Nephron (organoid): Measurements from ENCODE around the gene RNASE3.
"Not testable (repeated sequence)": the region's sequence is repeated elsewhere in the genome, so short reads cannot be mapped to it uniquely, and the experiment has no call there.

ENCODE experiments used
- H3K27ac Mint-ChIP-seq, 3 experiments: 2 replicates each; pipeline ENCODE4 v1.8.0; 2020; ENCODE audit warnings: mixed read lengths in 3 of 3, mild to moderate bottlenecking in 2 of 3, moderate library complexity in 1 of 3
- H3K27me3 Mint-ChIP-seq: 2 replicates; pipeline ENCODE4 v1.8.0; 2021; ENCODE audit warnings: low read depth, mild to moderate bottlenecking, moderate library complexity, mixed read lengths
- H3K36me3 Mint-ChIP-seq: 2 replicates; pipeline ENCODE4 v1.8.0; 2020; ENCODE audit warnings: low read depth, mixed read lengths
- H3K4me1 Mint-ChIP-seq: 2 replicates; pipeline ENCODE4 v1.8.0; 2020; ENCODE audit warnings: mixed read lengths
- H3K4me3 Mint-ChIP-seq, 3 experiments: 2 replicates each; pipeline ENCODE4 v1.8.0; 2020; ENCODE audit warnings: mild to moderate bottlenecking in 3 of 3, mixed read lengths in 3 of 3, moderate library complexity in 2 of 3
- H3K9me3 Mint-ChIP-seq: 2 replicates; pipeline ENCODE4 v1.8.0; 2020; ENCODE audit warnings: mixed read lengths
- TF ChIP-seq, protein P1 (sequence below), 3 experiments: fragments of 200-600 bp; sonication (generic); IDR thresholded peaks; one replicate each; pipeline ENCODE4 v1.5.0; 2021; ENCODE audit warnings: antibody characterized with exemption in 3 of 3; ENCODE audit not compliant: unreplicated experiment in 3 of 3

RNASE3 gene

DNA sequence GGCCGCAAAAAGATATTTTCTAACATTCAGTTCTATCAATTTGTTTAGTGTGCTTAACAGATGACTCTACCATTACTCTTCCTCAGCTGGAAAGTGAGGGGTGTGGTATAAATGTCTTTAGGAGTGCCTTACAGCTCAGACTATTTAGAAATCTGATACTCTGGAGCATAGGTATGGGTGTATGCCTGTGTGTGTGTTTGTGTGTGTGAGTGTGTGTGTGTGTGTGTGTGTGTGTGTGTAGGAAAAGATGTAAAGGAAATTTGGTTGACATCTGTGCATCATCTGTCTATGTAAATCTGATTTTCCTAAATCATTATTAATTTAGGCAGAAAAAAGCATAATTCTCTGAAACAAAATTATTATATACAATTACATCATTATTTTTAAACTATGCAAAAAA lies 16.0 kb downstream of the RNASE3 start:
- Mint-ChIP-seq H3K27me3 (peaks cover 3% of the 10 kb centered on the region), H3K9me3 (peaks cover 3% of the 10 kb centered on the region), H3K4me1 (no peaks in the 10 kb centered on the region), H3K4me3 (no peak overlapping the region), H3K36me3 (no peaks in the 10 kb centered on the region), H3K27ac (no peak overlapping the region)
- TF ChIP-seq, protein P1, sequence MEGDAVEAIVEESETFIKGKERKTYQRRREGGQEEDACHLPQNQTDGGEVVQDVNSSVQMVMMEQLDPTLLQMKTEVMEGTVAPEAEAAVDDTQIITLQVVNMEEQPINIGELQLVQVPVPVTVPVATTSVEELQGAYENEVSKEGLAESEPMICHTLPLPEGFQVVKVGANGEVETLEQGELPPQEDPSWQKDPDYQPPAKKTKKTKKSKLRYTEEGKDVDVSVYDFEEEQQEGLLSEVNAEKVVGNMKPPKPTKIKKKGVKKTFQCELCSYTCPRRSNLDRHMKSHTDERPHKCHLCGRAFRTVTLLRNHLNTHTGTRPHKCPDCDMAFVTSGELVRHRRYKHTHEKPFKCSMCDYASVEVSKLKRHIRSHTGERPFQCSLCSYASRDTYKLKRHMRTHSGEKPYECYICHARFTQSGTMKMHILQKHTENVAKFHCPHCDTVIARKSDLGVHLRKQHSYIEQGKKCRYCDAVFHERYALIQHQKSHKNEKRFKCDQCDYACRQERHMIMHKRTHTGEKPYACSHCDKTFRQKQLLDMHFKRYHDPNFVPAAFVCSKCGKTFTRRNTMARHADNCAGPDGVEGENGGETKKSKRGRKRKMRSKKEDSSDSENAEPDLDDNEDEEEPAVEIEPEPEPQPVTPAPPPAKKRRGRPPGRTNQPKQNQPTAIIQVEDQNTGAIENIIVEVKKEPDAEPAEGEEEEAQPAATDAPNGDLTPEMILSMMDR (IDR thresholded peaks at IDR 0.05; ENCODE audit: unreplicated experiment in 3 of 3) = no peak

DNA sequence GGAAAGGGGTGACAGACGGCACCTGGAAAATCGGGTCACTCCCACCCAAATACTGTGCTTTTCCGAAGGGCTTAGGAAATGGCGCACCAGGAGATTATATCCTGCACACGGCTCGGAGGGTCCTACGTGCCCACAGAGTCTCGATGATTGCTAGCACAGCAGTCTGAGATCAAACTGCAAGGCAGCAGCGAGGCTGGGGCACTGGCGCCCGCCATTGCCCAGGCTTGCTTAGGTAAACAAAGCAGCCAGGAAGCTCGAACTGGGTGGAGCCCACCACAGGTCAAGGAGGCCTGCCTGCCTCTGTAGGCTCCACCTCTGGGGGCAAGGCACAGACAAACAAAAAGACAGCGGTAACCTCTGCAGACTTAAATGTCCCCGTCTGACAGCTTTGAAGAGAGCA lies 19.6 kb downstream of the RNASE3 start:
- H3K36me3 Mint-ChIP-seq, H3K27me3 Mint-ChIP-seq, H3K27ac Mint-ChIP-seq, H3K9me3 Mint-ChIP-seq, H3K4me3 Mint-ChIP-seq, H3K4me1 Mint-ChIP-seq: not testable (repeated sequence)

DNA sequence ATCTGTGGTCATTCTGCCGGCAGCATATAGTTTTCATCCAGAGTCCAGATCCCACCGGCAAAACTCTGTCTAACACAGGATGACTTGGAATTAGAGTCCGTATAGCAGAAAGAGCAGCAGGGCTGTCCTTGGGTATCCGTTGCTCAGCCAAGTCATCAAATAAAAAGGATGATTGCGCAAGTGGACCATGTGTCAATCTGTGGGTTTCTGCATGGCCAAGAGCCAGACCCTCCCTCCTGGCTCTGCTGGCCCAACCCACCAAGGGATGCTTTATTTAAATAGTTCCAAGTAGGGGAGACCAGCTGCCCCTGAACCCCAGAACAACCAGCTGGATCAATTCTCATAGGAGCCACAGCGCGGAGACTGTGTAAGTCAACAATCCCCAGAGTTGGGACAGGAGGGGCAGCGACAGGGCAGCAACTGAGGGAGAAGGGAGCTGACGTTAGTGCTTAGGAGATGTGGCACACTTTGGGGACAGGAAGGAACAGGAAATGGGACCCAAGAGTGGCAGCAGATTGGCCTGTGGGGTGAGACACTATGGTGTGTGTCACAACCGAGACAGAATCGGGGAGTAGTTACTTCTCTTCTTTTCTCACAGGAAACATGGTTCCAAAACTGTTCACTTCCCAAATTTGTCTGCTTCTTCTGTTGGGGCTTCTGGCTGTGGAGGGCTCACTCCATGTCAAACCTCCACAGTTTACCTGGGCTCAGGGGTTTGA lies 28.0 kb downstream of the RNASE3 start:
- H3K4me1 Mint-ChIP-seq, H3K27ac Mint-ChIP-seq, H3K9me3 Mint-ChIP-seq, H3K36me3 Mint-ChIP-seq, H3K4me3 Mint-ChIP-seq: not testable (repeated sequence)
- peaks cover 30% of the 10 kb centered on the region for H3K27me3 Mint-ChIP-seq

DNA sequence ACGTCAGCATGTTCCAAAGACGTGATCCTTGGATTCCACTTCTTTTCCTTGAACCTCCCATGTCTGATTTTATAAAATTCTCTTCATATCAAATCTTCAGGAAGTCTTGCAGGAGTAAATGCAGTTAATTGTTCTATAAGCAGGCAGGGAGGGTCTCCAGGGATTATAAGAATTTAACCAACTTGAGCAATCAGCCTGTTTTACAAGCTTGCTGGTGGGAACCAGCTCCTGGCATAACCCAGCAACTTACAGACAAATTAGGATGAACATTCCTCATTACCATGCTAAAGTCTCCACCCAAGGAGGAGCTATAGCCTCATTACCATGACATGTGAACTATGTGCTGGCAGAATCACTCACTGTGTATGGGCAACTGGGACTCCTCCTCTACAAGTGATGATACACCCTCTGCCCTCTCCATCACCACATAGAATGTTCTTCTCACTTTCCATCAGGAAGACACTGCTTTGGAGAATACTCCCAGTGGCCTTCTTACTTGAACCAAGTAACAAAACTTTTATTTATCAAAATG lies 32.6 kb downstream of the RNASE3 start:
- not testable (repeated sequence) for H3K36me3 Mint-ChIP-seq, H3K9me3 Mint-ChIP-seq, H3K27ac Mint-ChIP-seq, H3K4me3 Mint-ChIP-seq, H3K4me1 Mint-ChIP-seq
- H3K27me3 Mint-ChIP-seq = peaks cover 24% of the 10 kb centered on the region

DNA sequence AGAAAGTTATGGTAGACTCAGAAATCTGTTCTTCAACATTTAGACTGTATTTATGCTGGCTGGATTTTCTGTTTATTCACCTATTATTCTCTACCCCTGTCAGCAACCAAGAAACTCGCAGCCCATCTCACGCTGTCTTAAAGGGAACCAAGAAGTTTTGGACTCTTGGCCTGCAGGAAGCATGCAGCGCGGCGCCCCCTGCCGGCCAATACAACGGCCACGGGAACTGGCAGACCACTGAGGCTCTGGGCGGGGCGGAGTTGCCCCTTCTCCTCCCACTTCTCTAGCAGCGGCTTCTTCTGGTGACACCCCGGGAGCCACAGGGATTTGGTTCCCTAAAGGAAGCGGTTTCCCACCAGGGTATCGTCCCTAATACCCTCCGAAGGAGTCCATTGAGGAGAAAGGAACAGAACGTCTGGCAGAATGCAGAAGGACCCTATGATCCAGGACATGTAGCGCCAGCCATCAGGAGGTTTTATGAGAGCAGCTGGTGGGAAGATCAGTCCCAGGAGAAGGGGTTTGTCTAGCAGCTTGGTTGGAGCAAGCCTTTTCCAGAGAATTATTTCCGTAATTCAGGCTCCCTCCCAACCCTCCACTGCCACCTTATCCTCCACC lies 43.1 kb downstream of the RNASE3 start:
- no peak overlapping the region for H3K4me3 Mint-ChIP-seq
- no peaks in the 10 kb centered on the region for H3K36me3 Mint-ChIP-seq
- H3K27me3 Mint-ChIP-seq = peaks cover 17% of the 10 kb centered on the region
- no peaks in the 10 kb centered on the region for H3K9me3 Mint-ChIP-seq
- H3K27ac Mint-ChIP-seq = no peak overlapping the region
- TF ChIP-seq, protein P1 (IDR thresholded peaks at IDR 0.05; ENCODE audit: unreplicated experiment in 3 of 3) = peak; percentile 17 to 47 (median 26)
- no peaks in the 10 kb centered on the region for H3K4me1 Mint-ChIP-seq

DNA sequence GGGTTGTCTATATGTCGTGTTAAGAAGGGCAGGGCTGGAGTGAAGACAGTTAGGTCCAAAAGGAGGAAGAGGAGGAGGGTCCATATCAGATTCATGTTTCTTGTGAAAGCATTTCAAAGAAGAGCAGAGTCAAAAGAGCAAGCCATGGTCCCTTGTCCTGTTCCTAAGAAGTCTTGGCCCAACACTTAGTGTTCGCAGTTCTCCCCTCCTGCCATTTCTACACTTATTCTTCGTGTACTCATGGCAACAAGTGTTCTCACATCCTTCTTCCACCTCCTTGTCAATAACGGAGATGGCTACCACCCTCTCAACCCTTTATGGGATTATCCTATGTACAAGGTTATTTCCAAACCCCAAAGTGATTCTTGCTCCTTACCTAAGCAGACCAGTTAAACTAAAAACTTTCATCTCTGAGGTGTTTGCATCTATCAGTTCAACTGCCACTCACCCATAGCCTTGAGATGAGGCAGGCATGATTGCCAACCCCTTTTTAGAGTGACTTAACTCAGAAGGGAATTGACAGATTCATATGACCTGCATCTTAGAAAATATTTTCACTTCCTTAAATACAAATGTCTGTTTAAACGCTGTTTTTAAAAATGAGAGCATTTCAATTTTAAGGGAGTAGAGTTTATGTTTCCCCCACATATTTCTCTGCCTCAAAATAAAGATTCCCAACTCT lies 44.3 kb downstream of the RNASE3 start:
- no peak overlapping the region for H3K27ac Mint-ChIP-seq
- H3K4me3 Mint-ChIP-seq = no peak overlapping the region
- no peaks in the 10 kb centered on the region for H3K9me3 Mint-ChIP-seq
- TF ChIP-seq, protein P1 (IDR thresholded peaks at IDR 0.05; ENCODE audit: unreplicated experiment in 3 of 3) = no peak
- H3K4me1 Mint-ChIP-seq = no peaks in the 10 kb centered on the region
- peaks cover 14% of the 10 kb centered on the region for H3K27me3 Mint-ChIP-seq
- H3K36me3 Mint-ChIP-seq = no peaks in the 10 kb centered on the region
